SK-N-SH treated with all-trans-retinoic acid at 6 μM for 48 hours (cell line): ENCODE results near the gene CFAP20DC.

ENCODE experiments used
- ARNTL ChIP-seq: fragments of 450-650 bp; formaldehyde crosslinking; IDR thresholded peaks from 2 replicates; pipeline ENCODE4 v1.5.0; 2020; ENCODE audit warnings: low read depth, mild to moderate bottlenecking, moderate library complexity, borderline replicate concordance
- OSR1 ChIP-seq: fragments of 250-450 bp; sonication (Bioruptor Pico); IDR thresholded peaks from 2 replicates; pipeline ENCODE4 v1.8.0; 2022; ENCODE audit warnings: moderate library complexity, mild to moderate bottlenecking, inconsistent platforms
- PATZ1 ChIP-seq: fragments of 250-450 bp; sonication (Bioruptor Pico); IDR thresholded peaks from 2 replicates; pipeline ENCODE4 v1.8.0; 2020; ENCODE audit warnings: mild to moderate bottlenecking, moderate library complexity, borderline replicate concordance
- POU6F1 ChIP-seq: fragments of 250-450 bp; sonication (Bioruptor Pico); IDR thresholded peaks from 2 replicates; pipeline ENCODE4 v1.8.0; 2021; ENCODE audit warnings: low read depth, mild to moderate bottlenecking, moderate library complexity, borderline replicate concordance
- PPARA ChIP-seq: fragments of 250-450 bp; sonication (Bioruptor Pico); IDR thresholded peaks from 2 replicates; pipeline ENCODE4 v1.5.0; 2020; ENCODE audit warnings: mild to moderate bottlenecking, borderline replicate concordance

GRCh38 chr3:59016930-59017616 is 32.8 kb downstream of the CFAP20DC start:
- TF ChIP-seq PATZ1 (CRISPR knock-in tag) (no peak), ARNTL (CRISPR knock-in tag) (no peak), POU6F1 (no peak), PPARA (CRISPR knock-in tag) (no peak), OSR1 (CRISPR knock-in tag) (no peak)
